GM18508 (cell line): ENCODE measurements around the gene DNAJC27.

Experiments
- ATAC-seq: cut with Tn5 transposase; IDR thresholded peaks from one replicate; pipeline ENCODE4 v1.9.1; 2021; ENCODE audit warnings: moderate number of reproducible peaks; ENCODE audit not compliant: insufficient read depth, unreplicated experiment

DNAJC27 gene

GRCh38 chr2:24971286-24971535 lies 544 bp downstream of the DNAJC27 start:
- ATAC-seq: peak; percentile 0

- ATAC-seq: no peak
Measured at GRCh38 chr2:24970483-24971285, 1.1 kb downstream of the DNAJC27 start.

- ATAC-seq: no peak
Measured at GRCh38 chr2:24969784-24970183, 2.0 kb downstream of the DNAJC27 start.

- no peak for ATAC-seq
Measured at GRCh38 chr2:24961903-24962302, 9.9 kb downstream of the DNAJC27 start.

GRCh38 chr2:24959761-24960160 lies 12.0 kb downstream of the DNAJC27 start:
- no peak for ATAC-seq

- no peak for ATAC-seq
Measured at GRCh38 chr2:24958411-24958935, 13.3 kb downstream of the DNAJC27 start.

GRCh38 chr2:24957976-24958375 lies 13.8 kb downstream of the DNAJC27 start:
- no peak for ATAC-seq

GRCh38 chr2:24957221-24957620 lies 14.5 kb downstream of the DNAJC27 start:
- no peak for ATAC-seq

- ATAC-seq: no peak
Measured at GRCh38 chr2:24955921-24956320, 15.8 kb downstream of the DNAJC27 start.

GRCh38 chr2:24955232-24955631 lies 16.5 kb downstream of the DNAJC27 start:
- ATAC-seq: no peak

- no peak for ATAC-seq
Measured at GRCh38 chr2:24950102-24950501, 21.7 kb downstream of the DNAJC27 start.

- ATAC-seq: no peak
Measured at GRCh38 chr2:24948506-24948905, 23.2 kb downstream of the DNAJC27 start.

GRCh38 chr2:24947561-24948157 lies 24.1 kb downstream of the DNAJC27 start:
- ATAC-seq: no peak

- ATAC-seq: no peak
Measured at GRCh38 chr2:24945907-24946306, 25.8 kb downstream of the DNAJC27 start.

GRCh38 chr2:24943427-24944053 lies 28.2 kb downstream of the DNAJC27 start:
- no peak for ATAC-seq

GRCh38 chr2:24939353-24939752 lies 32.4 kb downstream of the DNAJC27 start:
- no peak for ATAC-seq

GRCh38 chr2:24937236-24937635 lies 34.5 kb downstream of the DNAJC27 start:
- ATAC-seq: no peak

GRCh38 chr2:24935145-24935544 lies 36.6 kb downstream of the DNAJC27 start:
- ATAC-seq: no peak

- ATAC-seq: no peak
Measured at GRCh38 chr2:24932715-24933114, 39.0 kb downstream of the DNAJC27 start.

- no peak for ATAC-seq
Measured at GRCh38 chr2:24930768-24931167, 41.0 kb downstream of the DNAJC27 start.

- no peak for ATAC-seq
Measured at GRCh38 chr2:24929230-24929629, 42.5 kb downstream of the DNAJC27 start.

GRCh38 chr2:24928036-24928435 lies 43.7 kb downstream of the DNAJC27 start:
- no peak for ATAC-seq
